ENCODE data around the gene ELOVL3. TPM values are rescaled to one million over a fixed set of nuclear protein-coding genes. Genes with fewer than 3 reads are reported as not detected.

The ELOVL3 gene, protein sequence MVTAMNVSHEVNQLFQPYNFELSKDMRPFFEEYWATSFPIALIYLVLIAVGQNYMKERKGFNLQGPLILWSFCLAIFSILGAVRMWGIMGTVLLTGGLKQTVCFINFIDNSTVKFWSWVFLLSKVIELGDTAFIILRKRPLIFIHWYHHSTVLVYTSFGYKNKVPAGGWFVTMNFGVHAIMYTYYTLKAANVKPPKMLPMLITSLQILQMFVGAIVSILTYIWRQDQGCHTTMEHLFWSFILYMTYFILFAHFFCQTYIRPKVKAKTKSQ
- 0.59 TPM in 1 of 2 replicates, not detected in the other for total RNA-seq (2014; rRNA removed; shearing (Covaris generic))
- polyA plus RNA-seq (2016; fragmentation: Nextera tagmentation; extraction: Ambion mirVana), result 0.31 TPM in 1 of 2 replicates, not detected in the other
- long read RNA-seq, result 0 reads

- TF ChIP-seq CREB1 (CRISPR knock-in tag; IDR thresholded peaks at IDR 0.05; ENCODE audit: low read depth) (peak; percentile 69; the same call in 1 of the 2 replicates), JUNB (IDR thresholded peaks at IDR 0.05; ENCODE audit: unreplicated experiment) (no peak), STAT1 (IDR thresholded peaks at IDR 0.05; ENCODE audit: unreplicated experiment) (no peak), POLR2AphosphoS5 (IDR thresholded peaks at IDR 0.05; ENCODE audit: low read depth) (peak; percentile 56)
- Histone ChIP-seq H3K4me2 (peak within 1 kb of the TSS; percentile 71), H3F3A (replicated peaks; ENCODE audit: low read depth) (peaks cover 5% of the 10 kb centered on the region), H3K27me3 (ENCODE audit: insufficient read depth) (peaks cover 73% of the 10 kb centered on the region), H3K9me2 (ENCODE audit: insufficient read depth) (no peaks in the 10 kb centered on the region), H3K4me3 (peak within 1 kb of the TSS; percentile 47), H3K27ac (ENCODE audit: low read depth) (no peak within 1 kb of the TSS), H3K36me3 (ENCODE audit: insufficient read depth) (no peaks in the 10 kb centered on the region), H2AFZ (peak within 1 kb of the TSS; percentile 98), H3K79me2 (replicated peaks; ENCODE audit: insufficient read depth) (no peaks in the 10 kb centered on the region), H4K20me1 (replicated peaks; ENCODE audit: insufficient read depth) (peaks cover 10% of the 10 kb centered on the region; the same call in 1 of the 2 replicates), H3K4me1 (ENCODE audit: insufficient read depth) (peaks cover 4% of the 10 kb centered on the region; the same call in 1 of the 2 replicates)
- H3K27me3 Mint-ChIP-seq (ENCODE audit: insufficient read depth, low read depth, poor library complexity), result peaks cover 55% of the 10 kb centered on the region
- H3K4me1 Mint-ChIP-seq, result peaks cover 5% of the 10 kb centered on the region; the same call in 2 of the 3 replicates
- DNase-seq (ENCODE audit: low spot score), result peak; percentile 99
- peak within 1 kb of the TSS; percentile 68 for H3K4me3 Mint-ChIP-seq
- ATAC-seq, result peak; percentile 80
- H3K9me3 Mint-ChIP-seq, result peaks cover 2% of the 10 kb centered on the region; the same call in 1 of the 3 replicates
- no peaks in the 10 kb centered on the region for H3K36me3 Mint-ChIP-seq (ENCODE audit: low read depth)
- H3K27ac Mint-ChIP-seq, result no peak within 1 kb of the TSS
Measured at GRCh38 chr10:102225646-102226541, at the start of gene ELOVL3. TSS of gene ELOVL3 (plus strand) at chr10:102226299. CDS start at chr10:102226549, 250 bp downstream.

- no peaks in the 10 kb centered on the region for H3F3A ChIP-seq (replicated peaks; ENCODE audit: low read depth)
- H3K27ac ChIP-seq (ENCODE audit: low read depth), result no peak overlapping the region
- H3K9me3 Mint-ChIP-seq, result peaks cover 52% of the 10 kb centered on the region
- H3K4me2 ChIP-seq, result no peak overlapping the region
- H3K27me3 ChIP-seq (ENCODE audit: insufficient read depth), result no peaks in the 10 kb centered on the region
- H3K27me3 Mint-ChIP-seq (ENCODE audit: insufficient read depth, low read depth, poor library complexity), result peaks cover 4% of the 10 kb centered on the region
- H2AFZ ChIP-seq, result no peak overlapping the region
- H3K36me3 ChIP-seq (ENCODE audit: insufficient read depth), result no peaks in the 10 kb centered on the region; the same call in 1 of the 2 replicates
- H3K9me2 ChIP-seq (ENCODE audit: insufficient read depth), result no peaks in the 10 kb centered on the region
- H4K20me1 ChIP-seq (replicated peaks; ENCODE audit: insufficient read depth), result no peaks in the 10 kb centered on the region
- no peaks in the 10 kb centered on the region for H3K79me2 ChIP-seq (replicated peaks; ENCODE audit: insufficient read depth)
- no peak for DNase-seq (ENCODE audit: low spot score)
- ATAC-seq, result no peak
- H3K4me3 ChIP-seq, result no peak overlapping the region
- H3K36me3 Mint-ChIP-seq (ENCODE audit: low read depth), result peaks cover 7% of the 10 kb centered on the region; the same call in 2 of the 3 replicates
- TF ChIP-seq ZNF114 (CRISPR knock-in tag; IDR thresholded peaks at IDR 0.05) (no peak), ZNF331 (CRISPR knock-in tag; IDR thresholded peaks at IDR 0.05; ENCODE audit: low read depth) (no peak), CREB1 (CRISPR knock-in tag; IDR thresholded peaks at IDR 0.05; ENCODE audit: low read depth) (no peak), REST (IDR thresholded peaks at IDR 0.05; ENCODE audit: unreplicated experiment) (no peak), CTCF (conservative IDR thresholded peaks at IDR 0.05; ENCODE audit: low read depth in 2 of 2) (no peak), ETS1 (IDR thresholded peaks at IDR 0.05) (no peak), STAT1 (IDR thresholded peaks at IDR 0.05; ENCODE audit: unreplicated experiment) (no peak), NANOG (IDR thresholded peaks at IDR 0.05; ENCODE audit: borderline replicate concordance) (no peak), EZH2 (IDR thresholded peaks at IDR 0.05; ENCODE audit: low read depth, unreplicated experiment) (no peak), JUNB (IDR thresholded peaks at IDR 0.05; ENCODE audit: unreplicated experiment) (no peak), EZH2phosphoT487 (IDR thresholded peaks at IDR 0.05; ENCODE audit: unreplicated experiment) (no peak), POLR2AphosphoS5 (IDR thresholded peaks at IDR 0.05; ENCODE audit: low read depth) (no peak)
- no peak overlapping the region; the same call in 2 of the 3 replicates for H3K4me3 Mint-ChIP-seq
- no peaks in the 10 kb centered on the region for H3K4me1 ChIP-seq (ENCODE audit: insufficient read depth)
- no peak overlapping the region for H3K27ac Mint-ChIP-seq
- no peaks in the 10 kb centered on the region for H3K4me1 Mint-ChIP-seq
Measured at GRCh38 chr10:102184606-102185005, 41.5 kb upstream of the ELOVL3 start.

All from GM23338 (cell line).